Adrenal gland (tissue), 12 donors: ENCODE measurements around the gene L3HYPDH. TPM values are rescaled to one million over a fixed set of nuclear protein-coding genes. Genes with fewer than 3 reads are reported as not detected.

ENCODE experiments used
- DNase-seq, 7 donors: peaks; one replicate each; pipeline ENCODE4 v3.0.0-alpha.2; 2019 to 2020
- H3K27ac ChIP-seq, 5 donors: fragments of 200-600 bp; sonication (generic) in 4 of 5; 1 replicate in 3 of 5; 2 replicates in 2 of 5; pipeline versions ENCODE4 v1.5.1 to v1.8.0; 2016 to 2020; ENCODE audit warnings: mild to moderate bottlenecking in 1 of 5
- H3K27me3 ChIP-seq: fragments of 200-600 bp; 2 replicates; pipeline ENCODE4 v1.8.0; 2021
- H3K36me3 ChIP-seq, 2 donors: fragments of 200-600 bp; replicated peaks in 1 of 2; 1 replicate in 1 of 2; 2 replicates in 1 of 2; pipeline versions ENCODE4 v1.5.1 to v1.8.0; 2018 to 2022
- H3K4me1 ChIP-seq, 2 donors: fragments of 200-600 bp; replicated peaks in 1 of 2; 1 replicate in 1 of 2; 2 replicates in 1 of 2; pipeline versions ENCODE4 v1.5.1 to v1.8.0; 2018 to 2021
- H3K4me3 ChIP-seq, 4 donors: fragments of 200-600 bp; sonication (generic) in 3 of 4; one replicate each; pipeline ENCODE4 v1.5.1; 2016 to 2018
- H3K9me3 ChIP-seq, 3 donors: fragments of 200-600 bp; sonication (generic) in 1 of 3; replicated peaks in 1 of 3; 1 replicate in 2 of 3; 2 replicates in 1 of 3; pipeline versions ENCODE4 v1.5.1 to v1.8.0; 2016 to 2021
- CTCF ChIP-seq, 6 experiments: fragments of 450-650 bp in 4 of 6; fragments of 200-600 bp in 2 of 6; sonication (generic) in 1 of 6; IDR thresholded peaks; 1 replicate in 5 of 6; 2 replicates in 1 of 6; pipeline versions ENCODE4 v1.5.1 to v1.8.0; 2016 to 2021; ENCODE audit warnings: antibody characterized with exemption in 6 of 6, mild to moderate bottlenecking in 2 of 6, moderate library complexity in 1 of 6
- POLR2A ChIP-seq, 2 donors: fragments of 450-650 bp; IDR thresholded peaks; one replicate each; pipeline ENCODE4 v1.6.1; 2017; ENCODE audit warnings: antibody characterized with exemption in 2 of 2, mild to moderate bottlenecking in 2 of 2, moderate library complexity in 1 of 2
- WGBS, 4 donors: extraction: QIAGEN DNeasy Blood & Tissue Kit in 2 of 4; methylation state at CpG; one replicate each; pipeline versions ENCODE4 v1.1.5 to v1.1.7; 2013 to 2017; 5-methylcytosine and 5-hydroxymethylcytosine counted together
- intact Hi-C, 2 donors: fragments of 100-400 bp; cut with DNase I; formaldehyde crosslinking; loops; one replicate each; pipeline versions ENCODE4 v1.14.1 to v1.15.0; 2022 to 2023
- polyA plus RNA-seq, 3 donors: library from polyadenylated mRNA; stranded (reverse); fragments of 200-250 nt in 2 of 3; fragments of 350-450 nt in 1 of 3; fragmentation: Illumina TruSeq in 1 of 3; extraction: RNeasy Lipid Tissue Mini Kit (QIAGEN cat#74804) in 1 of 3; gene quantifications; one replicate each; pipeline ENCODE4 v1.2.3, GENCODE V29; 2013 to 2014
- total RNA-seq, 9 donors: library from RNA; depleted of rRNA in 4 of 9; stranded (reverse); fragments of >200 nt in 4 of 9; fragments of 120-200 nt in 1 of 9; fragmentation: NEBNext Ultra II Directional in 1 of 9; extraction: Animal tissue kit (Norgen Biotek cat#: 25700) in 1 of 9; gene quantifications; one replicate each; pipeline versions ENCODE4 v1.1.0 to v1.2.4, GENCODE V29; 2013 to 2023
- donor health status: healthy with polysubstance abuse.
- donor health status: Bipolar disorder and iron deficiency.
- donor health status: DM: yes; HTN: yes; CAD: no.
- donor health status: DM: no; HTN: no; CAD: no.
- donor health status: DM: no; HTN: no; CAD: no.
- donor health status: DM: yes; HTN: yes; CAD: no.

The L3HYPDH gene
- total and polyA plus RNA-seq, 12 donors, result 7.1 to 59.2 (median 23.8) TPM

GRCh38 chr14:59428581-59429012 lies 55.6 kb downstream of the L3HYPDH start:
- Histone ChIP-seq H3K27ac (peak overlapping the region in 2 of 5 donors; percentile 6 to 45), H3K36me3 (no peaks in the 10 kb centered on the region), H3K4me3 (no peak overlapping the region), H3K27me3 (no peaks in the 10 kb centered on the region), H3K4me1 (no peaks in the 10 kb centered on the region), H3K9me3 (no peaks in the 10 kb centered on the region)
- 65 to 77% (median 67%) methylated on average over 1 of the region's 1 CpG for WGBS, 4 donors
- TF ChIP-seq CTCF (IDR thresholded peaks at IDR 0.05) (peak in 1 of 6 experiments; percentile 14), POLR2A (IDR thresholded peaks at IDR 0.05) (no peak)
- DNase-seq, result no peak
- intact Hi-C loops, result no loop called here

GRCh38 chr14:59427653-59428580 lies 56.3 kb downstream of the L3HYPDH start:
- Histone ChIP-seq H3K9me3 (no peaks in the 10 kb centered on the region), H3K36me3 (no peaks in the 10 kb centered on the region), H3K27ac (peak overlapping the region in 2 of 5 donors; percentile 44 to 45), H3K27me3 (no peaks in the 10 kb centered on the region), H3K4me3 (no peak overlapping the region), H3K4me1 (no peaks in the 10 kb centered on the region)
- DNase-seq, result peak; percentile 26 to 79 (median 54)
- intact Hi-C loops, result no loop called here
- 68 to 75% (median 73%) methylated on average over 13 of the region's 13 CpGs for WGBS, 4 donors
- TF ChIP-seq POLR2A (IDR thresholded peaks at IDR 0.05) (no peak), CTCF (IDR thresholded peaks at IDR 0.05) (no peak)

GRCh38 chr14:59425322-59425935 lies 58.8 kb downstream of the L3HYPDH start:
- no peak for TF ChIP-seq POLR2A (IDR thresholded peaks at IDR 0.05)
- TF ChIP-seq CTCF (IDR thresholded peaks at IDR 0.05), result no peak
- Histone ChIP-seq H3K27ac (peak overlapping the region in 2 of 5 donors; percentile 35 to 46), H3K9me3 (no peaks in the 10 kb centered on the region), H3K4me1 (no peaks in the 10 kb centered on the region), H3K4me3 (no peak overlapping the region), H3K27me3 (no peaks in the 10 kb centered on the region), H3K36me3 (no peaks in the 10 kb centered on the region)
- 31 to 52% (median 50%) methylated on average over 3 of the region's 3 CpGs for WGBS, 4 donors
- intact Hi-C loops, result no loop called here
- peak in 2 of 7 donors; percentile 14 to 27 for DNase-seq

- Histone ChIP-seq H3K4me1 (no peaks in the 10 kb centered on the region), H3K9me3 (no peaks in the 10 kb centered on the region), H3K27me3 (no peaks in the 10 kb centered on the region), H3K4me3 (no peak overlapping the region), H3K27ac (peak overlapping the region in 2 of 5 donors; percentile 3 to 33), H3K36me3 (no peaks in the 10 kb centered on the region)
- intact Hi-C loops, result no loop called here
- TF ChIP-seq CTCF (IDR thresholded peaks at IDR 0.05) (no peak), POLR2A (IDR thresholded peaks at IDR 0.05) (no peak)
- 53 to 63% (median 54%) methylated on average over 4 of the region's 4 CpGs for WGBS, 4 donors
- DNase-seq, result peak in 5 of 7 donors; percentile 20 to 70 (median 35)
Measured at GRCh38 chr14:59424341-59425071, 59.7 kb downstream of the L3HYPDH start.
